Kidney epithelial cell (primary cell): ENCODE results near the gene BCL11B. TPM values are rescaled to one million over a fixed set of nuclear protein-coding genes. Genes with fewer than 3 reads are reported as not detected.

ENCODE experiments used
- DNase-seq: peaks from one replicate; pipeline ENCODE4 v3.0.0-alpha.2; 2010; ENCODE audit warnings: low read depth
- H3K27me3 ChIP-seq: 2 replicates; pipeline ENCODE4 v1.6.0; 2011; ENCODE audit warnings: low read length; ENCODE audit not compliant: control insufficient read depth, insufficient read depth
- H3K36me3 ChIP-seq: 2 replicates; pipeline ENCODE4 v1.5.1; 2011; ENCODE audit warnings: low read length; ENCODE audit not compliant: control insufficient read depth, insufficient read depth
- H3K4me3 ChIP-seq: 2 replicates; pipeline ENCODE4 v1.5.1; 2011; ENCODE audit warnings: low read depth, mild to moderate bottlenecking, control low read depth, low read length
- CTCF ChIP-seq: IDR thresholded peaks from 2 replicates; pipeline ENCODE4 v1.5.1; 2011; ENCODE audit warnings: mild to moderate bottlenecking, moderate library complexity, low read length, control low read depth, inconsistent platforms; ENCODE audit not compliant: insufficient read depth, poor library complexity, severe bottlenecking
- total RNA-seq: library from RNA; depleted of rRNA; stranded (reverse); fragments of >200 nt; gene quantifications from 2 replicates; pipeline ENCODE4 v1.2.3, GENCODE V29; 2015

The BCL11B gene
- total RNA-seq, 1 donor from 2014 or later: 2.3 TPM

DNA sequence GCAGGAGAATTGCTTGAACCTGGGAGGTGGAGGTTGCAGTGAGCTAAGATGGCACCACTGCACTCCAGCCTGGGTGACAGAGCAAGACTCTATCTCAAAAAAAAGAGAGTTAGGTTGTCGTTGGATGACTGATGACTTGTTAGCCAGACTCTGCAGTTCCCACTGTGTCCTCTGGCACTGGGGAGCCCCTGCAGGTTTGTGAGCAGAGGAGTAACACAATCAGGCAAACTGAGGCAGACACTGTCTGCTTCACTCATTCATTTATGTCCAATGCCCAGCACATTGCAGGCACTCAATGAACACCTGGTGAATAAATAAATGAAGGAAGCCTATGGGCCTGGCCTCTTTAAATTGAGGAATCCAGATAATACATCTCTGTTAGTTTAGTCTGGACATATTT is 41.2 kb upstream of the BCL11B start:
- no peak for DNase-seq
- Histone ChIP-seq H3K4me3 (no peak overlapping the region), H3K27me3 (peaks cover 2% of the 10 kb centered on the region), H3K36me3 (no peaks in the 10 kb centered on the region)
- no peak for TF ChIP-seq CTCF

DNA sequence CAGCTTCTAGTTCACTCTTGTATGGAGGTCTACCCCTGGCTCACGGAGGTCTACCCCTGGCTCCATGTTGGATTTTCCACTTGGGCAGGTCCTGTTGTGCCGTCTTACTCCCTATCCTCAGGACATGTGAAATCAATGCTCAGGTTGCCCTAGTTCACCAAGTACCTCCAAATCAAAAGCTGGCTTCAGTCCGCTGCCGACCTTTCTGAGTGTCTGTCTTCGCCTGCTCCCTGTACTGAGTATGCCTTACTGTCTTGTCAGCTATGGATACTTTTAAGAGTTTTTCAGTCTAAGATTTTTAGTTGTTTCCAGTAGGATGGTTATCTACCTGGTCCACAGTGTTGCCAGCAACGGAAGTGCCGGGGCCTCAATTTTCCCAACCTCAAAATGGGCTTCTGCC is 40.1 kb upstream of the BCL11B start:
- no peak for DNase-seq
- no peak for TF ChIP-seq CTCF
- H3K4me3 ChIP-seq: no peak overlapping the region
- H3K27me3 ChIP-seq: peaks cover 2% of the 10 kb centered on the region
- H3K36me3 ChIP-seq: no peaks in the 10 kb centered on the region

GRCh38 chr14:99309220-99309766 is 37.3 kb upstream of the BCL11B start:
- Histone ChIP-seq H3K27me3 (peaks cover 2% of the 10 kb centered on the region), H3K4me3 (no peak overlapping the region)
- no peak for TF ChIP-seq CTCF

DNA sequence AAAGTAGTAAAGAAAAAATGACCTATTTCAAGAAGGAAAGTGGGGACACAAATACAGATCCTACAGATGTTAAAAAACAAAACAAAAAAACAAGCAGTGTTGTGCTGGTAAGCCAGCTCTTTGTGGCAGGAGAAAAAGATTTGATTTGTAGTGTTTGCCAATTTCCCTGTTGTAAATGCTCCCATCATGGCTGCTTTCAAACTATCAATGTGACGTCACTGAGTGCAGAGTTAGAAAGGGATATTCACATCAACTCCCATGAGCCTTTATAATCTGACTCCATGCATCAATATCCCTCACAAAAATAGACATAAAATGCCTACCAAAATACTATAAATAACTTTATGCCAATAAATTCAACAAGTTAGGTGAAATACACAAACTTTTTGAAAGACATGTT is 32.2 kb upstream of the BCL11B start:
- no peaks in the 10 kb centered on the region for H3K36me3 ChIP-seq
- no peak for DNase-seq
- no peaks in the 10 kb centered on the region for H3K27me3 ChIP-seq
- TF ChIP-seq CTCF: no peak
- H3K4me3 ChIP-seq: no peak overlapping the region

More at GRCh38 chr14:99309220-99309766, 37.3 kb upstream of the BCL11B start:
- DNase-seq: no peak
- H3K36me3 ChIP-seq: no peaks in the 10 kb centered on the region

- H3K27me3 ChIP-seq: no peaks in the 10 kb centered on the region
- H3K36me3 ChIP-seq: no peaks in the 10 kb centered on the region
- no peak overlapping the region for H3K4me3 ChIP-seq
- TF ChIP-seq CTCF: no peak
- no peak for DNase-seq
Observed at GRCh38 chr14:99300190-99300589, 28.2 kb upstream of the BCL11B start.

DNA sequence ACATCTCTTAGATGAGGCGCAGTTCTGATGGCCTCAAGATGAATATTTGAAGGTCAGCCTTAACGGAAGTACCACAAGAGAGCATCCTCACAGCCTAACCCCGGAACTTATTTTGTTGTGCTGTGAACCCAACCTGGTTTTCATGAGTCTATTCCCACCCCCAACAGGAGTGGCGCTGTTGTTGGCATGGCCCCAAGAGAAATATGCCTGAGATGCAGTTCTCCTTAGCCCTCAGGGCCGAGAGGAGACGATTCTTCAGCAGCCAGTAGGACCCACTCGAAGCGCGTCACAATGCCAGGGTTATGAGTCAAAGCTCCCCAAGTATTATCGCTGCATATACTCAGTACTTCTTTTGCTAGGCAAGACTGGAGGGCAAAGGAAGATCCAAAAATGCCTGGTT is 24.5 kb upstream of the BCL11B start:
- no peak overlapping the region for H3K4me3 ChIP-seq
- no peaks in the 10 kb centered on the region for H3K27me3 ChIP-seq
- H3K36me3 ChIP-seq: no peaks in the 10 kb centered on the region
- DNase-seq: no peak
- no peak for TF ChIP-seq CTCF
